ENCODE results near the gene KIF26A.

GRCh38 chr14:104171029-104171697, 32.8 kb downstream of the KIF26A start:
- no peak for TF ChIP-seq CTCF (IDR thresholded peaks at IDR 0.05)
- TF ChIP-seq POLR2A (IDR thresholded peaks at IDR 0.05), result no peak
